Measurements from ENCODE around the gene ENSA.
A peak's percentile ranks its signal among the peaks of the same experiment; 100 is the strongest.
"Not testable (repeated sequence)": the region's sequence is repeated elsewhere in the genome, so short reads cannot be mapped to it uniquely, and the experiment has no call there.

ENSA gene, protein sequence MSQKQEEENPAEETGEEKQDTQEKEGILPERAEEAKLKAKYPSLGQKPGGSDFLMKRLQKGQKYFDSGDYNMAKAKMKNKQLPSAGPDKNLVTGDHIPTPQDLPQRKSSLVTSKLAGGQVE

GRCh38 chr1:150629115-150629928, at the start of gene ENSA:
TSS of gene ENSA (minus strand) at chr1:150629612. CDS start at chr1:150629470, 142 bp downstream.
- DNase-seq (ENCODE audit: low read depth in 2 of 2), result peak; percentile 85 to 89

GRCh38 chr1:150678988-150679387, 49.6 kb upstream of the ENSA start:
- no peak for DNase-seq (ENCODE audit: low read depth in 2 of 2)

DNA sequence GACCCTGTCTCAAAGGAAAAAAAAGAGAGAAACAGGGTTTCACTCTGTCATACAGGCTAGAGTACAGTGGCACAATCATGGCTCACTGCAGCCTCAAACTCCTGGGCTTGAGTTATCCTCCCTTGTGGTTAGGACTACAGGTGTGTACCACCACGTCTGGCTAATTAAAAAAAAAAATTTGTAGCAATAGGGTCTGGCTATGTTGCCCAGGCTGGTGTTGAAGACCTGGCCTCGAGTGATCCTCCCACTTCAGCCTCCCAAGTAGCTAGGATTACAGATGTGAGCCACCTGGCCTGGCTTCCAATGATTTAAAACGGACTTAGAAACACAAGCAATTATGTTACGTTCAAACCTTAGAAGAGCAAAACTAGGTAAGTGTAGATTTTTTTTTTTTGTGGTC, 45.5 kb upstream of the ENSA start:
- DNase-seq (ENCODE audit: low read depth in 2 of 2), result no peak

DNA sequence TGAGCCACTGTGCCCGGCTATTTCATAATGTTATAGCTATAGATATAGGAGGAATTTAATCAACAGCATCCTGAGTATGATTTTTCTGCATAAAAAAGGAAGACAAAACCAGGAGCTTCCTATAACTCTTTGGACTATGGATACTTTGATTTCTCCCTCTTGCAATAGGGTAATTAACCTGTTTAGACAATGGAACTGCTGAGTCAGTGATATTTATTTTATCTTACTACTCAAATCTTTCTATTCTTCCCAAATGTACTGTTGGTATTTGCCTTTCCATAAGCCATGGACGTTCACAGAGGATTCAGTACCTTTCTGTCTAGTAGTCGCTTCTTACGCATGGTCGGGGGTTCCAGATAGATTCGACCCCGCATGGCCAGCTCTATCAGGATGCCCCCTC, 33.9 kb upstream of the ENSA start:
- DNase-seq (ENCODE audit: low read depth in 2 of 2), result no peak

- DNase-seq (ENCODE audit: low read depth in 2 of 2), result no peak
Measured at GRCh38 chr1:150662811-150663210, 33.4 kb upstream of the ENSA start.

DNA sequence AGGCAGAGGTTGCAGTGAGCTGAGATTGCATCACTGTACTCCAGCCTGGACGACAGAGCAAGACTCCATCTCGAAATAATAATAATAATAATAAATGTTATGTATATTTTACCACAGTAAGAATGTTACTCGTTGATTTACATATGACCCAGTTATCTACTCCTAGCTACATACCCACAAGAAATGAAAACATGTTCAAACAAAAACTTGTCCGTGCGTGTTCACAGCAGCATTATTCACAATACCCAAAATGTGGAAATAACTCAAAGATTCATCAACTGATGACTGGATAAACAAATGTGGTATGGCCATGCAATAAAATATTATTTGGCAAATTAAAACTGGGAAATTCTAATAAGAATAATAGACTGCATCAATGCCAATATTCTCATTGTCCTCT, 31.7 kb upstream of the ENSA start:
- no peak for DNase-seq (ENCODE audit: low read depth in 2 of 2)

DNA sequence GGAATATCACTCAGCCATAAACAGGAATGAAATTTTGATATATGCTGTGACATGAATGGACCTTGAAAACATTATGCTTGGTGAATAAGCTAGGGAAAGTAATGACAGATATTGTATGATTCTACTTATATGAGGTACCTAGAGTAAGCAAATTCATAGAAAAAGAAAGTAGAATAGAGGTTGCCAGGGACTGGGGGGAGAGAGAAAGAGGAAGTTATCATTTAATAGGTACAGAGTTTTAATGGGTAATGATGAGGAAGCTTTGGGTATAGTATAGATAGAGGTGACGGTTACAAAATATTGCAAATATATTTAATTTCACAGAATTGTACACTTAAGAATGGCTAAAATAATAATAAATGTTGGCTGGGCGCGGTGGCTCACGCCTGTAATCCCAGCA, 31.2 kb upstream of the ENSA start:
- no peak for DNase-seq (ENCODE audit: low read depth in 2 of 2)

GRCh38 chr1:150657064-150657463, 27.7 kb upstream of the ENSA start:
- not testable (repeated sequence) for DNase-seq (ENCODE audit: low read depth in 2 of 2)

DNA sequence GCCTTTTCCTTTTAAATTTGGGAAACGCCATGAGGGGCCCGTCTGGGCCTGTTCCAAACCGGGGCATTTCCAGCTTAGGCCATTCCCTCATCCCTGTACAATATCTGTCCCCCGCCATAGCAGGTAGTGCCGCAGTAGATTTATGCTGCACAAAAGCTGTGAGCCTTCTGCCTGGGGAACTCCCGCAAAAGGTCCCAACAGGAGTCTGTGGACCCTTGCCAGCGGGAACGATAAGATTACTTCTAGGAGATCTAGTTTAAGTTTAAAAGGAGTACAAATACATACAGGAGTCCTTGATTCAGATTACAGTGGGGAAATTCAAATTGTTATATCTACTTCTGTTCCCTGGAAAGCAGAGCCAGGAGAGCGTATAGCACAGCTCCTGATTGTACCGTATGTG, 25.2 kb upstream of the ENSA start:
- not testable (repeated sequence) for DNase-seq (ENCODE audit: low read depth in 2 of 2)

DNA sequence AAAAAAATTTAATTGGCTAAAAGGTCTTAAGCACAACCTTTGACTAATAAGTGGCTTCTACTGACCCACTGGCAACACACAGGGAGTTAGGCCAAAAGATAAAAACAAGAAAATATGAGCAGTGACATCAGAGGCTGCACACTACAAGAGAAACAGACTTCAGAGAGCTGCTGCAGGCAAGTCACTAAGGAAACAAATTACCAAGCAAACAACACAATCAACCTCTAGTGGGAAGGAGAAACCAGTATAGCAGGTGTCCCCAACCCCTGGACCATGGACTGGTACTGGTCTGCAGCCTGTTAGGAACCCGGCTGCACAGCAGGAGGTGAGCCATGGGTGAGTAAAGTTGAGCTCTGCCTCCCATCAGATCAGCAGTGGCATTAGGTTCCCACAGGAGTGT, 20.8 kb upstream of the ENSA start:
- DNase-seq (ENCODE audit: low read depth in 2 of 2), result no peak

- no peak for DNase-seq (ENCODE audit: low read depth in 2 of 2)
Measured at GRCh38 chr1:150649441-150650075, 20.1 kb upstream of the ENSA start.

DNA sequence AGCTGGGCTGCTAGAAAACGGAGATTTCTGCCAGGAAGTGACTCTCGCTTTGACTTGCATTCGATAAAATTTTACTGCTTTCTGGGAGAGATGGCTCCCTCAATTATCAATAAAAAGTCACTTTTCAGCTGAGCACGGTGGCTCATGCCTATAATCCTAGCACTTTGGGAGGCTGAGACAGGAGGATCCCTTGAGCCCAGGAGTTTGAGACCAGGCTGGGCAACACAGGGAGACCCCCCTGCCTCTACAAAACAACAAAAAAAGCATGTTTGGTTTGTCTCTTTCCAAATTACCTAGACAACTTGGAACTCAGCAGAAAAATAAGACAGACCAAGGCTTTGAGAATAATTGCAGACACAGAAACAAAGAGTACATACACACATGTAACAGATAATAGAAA, 12.9 kb upstream of the ENSA start:
- DNase-seq (ENCODE audit: low read depth in 2 of 2), result no peak

GRCh38 chr1:150641126-150641815, 11.9 kb upstream of the ENSA start:
- not testable (repeated sequence) for DNase-seq (ENCODE audit: low read depth in 2 of 2)

GRCh38 chr1:150638430-150638829, 9.0 kb upstream of the ENSA start:
- not testable (repeated sequence) for DNase-seq (ENCODE audit: low read depth in 2 of 2)

- DNase-seq (ENCODE audit: low read depth in 2 of 2), result not testable (repeated sequence)
Measured at GRCh38 chr1:150634839-150635622, 5.6 kb upstream of the ENSA start.

- no peak for DNase-seq (ENCODE audit: low read depth in 2 of 2)
Measured at GRCh38 chr1:150628766-150629114, 672 bp downstream of the ENSA start.

DNA sequence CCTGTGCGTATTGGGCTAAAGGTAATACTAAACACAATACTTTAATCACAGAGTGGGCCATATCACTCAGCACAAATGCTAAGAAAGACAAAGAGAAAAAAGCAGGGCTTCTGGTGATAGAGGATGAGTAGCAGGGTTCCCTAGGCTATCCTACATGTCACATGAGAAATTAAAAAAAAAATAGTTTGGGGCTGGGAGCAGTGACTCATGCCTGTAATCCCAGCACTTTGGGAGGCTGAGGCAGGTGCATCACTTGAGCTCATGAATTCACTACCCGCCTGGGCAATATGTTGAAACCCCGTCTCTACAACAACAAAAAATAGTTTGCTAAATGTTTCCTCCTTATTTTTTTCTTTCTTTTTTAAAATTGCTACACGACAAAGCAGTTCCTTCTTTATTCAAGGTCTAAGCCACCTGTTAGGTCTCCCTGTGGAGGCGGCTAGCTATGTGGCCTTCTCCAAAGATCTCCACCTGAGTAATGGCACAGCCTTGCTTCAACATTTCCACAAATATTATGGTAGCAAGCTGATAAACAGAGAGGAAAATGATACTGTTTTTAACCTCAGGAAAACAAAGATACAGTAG, 1.5 kb downstream of the ENSA start:
- no peak for DNase-seq (ENCODE audit: low read depth in 2 of 2)

GRCh38 chr1:150626150-150626549, 3.3 kb downstream of the ENSA start:
- DNase-seq (ENCODE audit: low read depth in 2 of 2), result no peak

GRCh38 chr1:150624546-150624945, 4.9 kb downstream of the ENSA start:
- DNase-seq (ENCODE audit: low read depth in 2 of 2), result not testable (repeated sequence)

- not testable (repeated sequence) for DNase-seq (ENCODE audit: low read depth in 2 of 2)
Measured at GRCh38 chr1:150624134-150624533, 5.3 kb downstream of the ENSA start.

DNA sequence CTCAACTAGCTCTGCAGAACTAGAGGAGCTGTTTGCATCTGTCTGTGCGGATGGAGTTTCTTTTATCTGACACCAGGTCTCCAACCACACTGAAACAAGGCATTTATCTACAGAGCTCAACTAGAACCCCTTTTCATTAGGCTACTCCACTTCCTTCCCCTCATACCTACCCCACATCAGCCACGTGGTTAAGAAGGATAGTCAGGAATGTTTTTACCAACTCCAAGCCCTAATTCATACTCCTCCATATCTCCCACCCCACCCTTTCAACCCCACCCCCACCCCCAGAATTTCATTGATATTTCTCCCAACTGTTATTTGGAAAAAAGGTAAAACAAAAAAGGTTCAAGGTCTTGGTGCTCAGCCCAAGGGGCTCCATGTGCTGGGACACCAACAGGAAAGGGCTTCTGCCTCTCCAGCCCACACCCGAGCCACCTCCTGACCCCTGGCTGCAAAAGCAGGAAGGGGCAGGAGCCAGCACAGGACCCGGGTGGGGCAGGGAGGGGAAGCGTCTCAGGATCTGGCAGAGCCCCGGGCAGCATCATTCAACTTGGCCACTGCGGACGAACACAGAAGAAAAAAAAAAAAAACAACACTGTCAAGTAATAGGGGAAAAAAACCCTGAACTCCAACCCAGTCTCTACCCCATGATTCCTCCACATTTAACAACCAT, 7.0 kb downstream of the ENSA start:
- no peak for DNase-seq (ENCODE audit: low read depth in 2 of 2)
